T1000 (cell line): ENCODE measurements around the gene FAM167B.
"Not testable (repeated sequence)": the region's sequence is repeated elsewhere in the genome, so short reads cannot be mapped to it uniquely, and the experiment has no call there.

Experiments
- DNase-seq: peaks from one replicate; lab custom pipeline; 2025; ENCODE audit warnings: mixed read lengths; lab: John Stamatoyannopoulos, UW

FAM167B gene

GRCh38 chr1:32263236-32263593 is 16.2 kb downstream of the FAM167B start:
- DNase-seq = not testable (repeated sequence)

DNA sequence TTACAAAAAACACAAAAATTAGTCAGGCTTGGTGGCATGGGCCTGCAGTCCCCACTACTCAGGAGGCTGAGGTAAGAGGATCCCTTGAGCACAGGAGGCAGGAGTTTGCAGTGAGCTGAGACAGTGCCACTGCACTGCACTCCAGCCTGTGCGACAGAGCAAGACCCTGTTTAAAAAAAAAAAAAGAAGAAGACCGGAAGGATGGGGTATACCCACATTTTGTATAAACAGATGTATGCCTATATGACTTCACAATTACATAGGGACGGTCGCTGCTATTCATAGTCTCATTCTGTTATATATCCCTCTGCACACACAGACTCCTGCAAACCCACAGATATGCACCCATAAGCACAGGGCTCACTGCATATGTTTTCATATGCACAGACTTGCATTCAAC is 16.7 kb downstream of the FAM167B start:
- DNase-seq = no peak

- DNase-seq = no peak
These were observed 18.8 kb downstream of the FAM167B start for GRCh38 chr1:32265846-32266245.

DNA sequence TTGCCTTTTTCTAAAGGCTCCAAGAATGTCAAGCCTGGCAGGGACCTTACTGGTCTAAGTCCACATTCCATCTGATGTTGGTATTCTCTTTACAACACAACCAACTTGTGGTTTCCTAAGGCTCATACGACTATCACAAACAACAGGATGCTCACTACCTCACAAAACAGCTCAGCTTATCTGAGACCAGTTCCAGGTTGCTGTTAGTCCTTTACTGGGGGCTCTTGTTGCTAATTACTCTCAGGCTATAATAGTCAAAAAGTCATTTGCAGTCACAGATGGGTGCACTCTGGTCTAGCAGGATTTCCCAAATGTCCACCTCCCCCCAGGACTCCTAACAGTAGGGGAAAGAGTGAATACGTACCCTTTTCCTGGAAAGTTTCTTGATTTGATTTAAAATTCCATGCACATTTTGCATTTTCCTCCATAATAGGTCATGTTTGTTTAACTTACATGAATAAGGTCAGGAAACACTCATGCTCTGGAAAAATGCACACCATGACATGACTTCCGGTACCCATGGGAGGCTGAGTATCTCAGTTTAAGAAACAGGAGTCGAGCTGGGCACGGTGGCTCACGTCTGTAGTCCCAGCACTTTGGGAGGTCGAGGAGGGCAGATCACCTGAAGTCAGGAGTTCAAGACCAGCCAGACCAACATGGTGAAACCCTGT is 20.0 kb downstream of the FAM167B start:
- DNase-seq = no peak

GRCh38 chr1:32269744-32270143 is 22.7 kb downstream of the FAM167B start:
- DNase-seq = no peak

GRCh38 chr1:32272557-32273390 is 25.8 kb downstream of the FAM167B start:
- DNase-seq = no peak

DNA sequence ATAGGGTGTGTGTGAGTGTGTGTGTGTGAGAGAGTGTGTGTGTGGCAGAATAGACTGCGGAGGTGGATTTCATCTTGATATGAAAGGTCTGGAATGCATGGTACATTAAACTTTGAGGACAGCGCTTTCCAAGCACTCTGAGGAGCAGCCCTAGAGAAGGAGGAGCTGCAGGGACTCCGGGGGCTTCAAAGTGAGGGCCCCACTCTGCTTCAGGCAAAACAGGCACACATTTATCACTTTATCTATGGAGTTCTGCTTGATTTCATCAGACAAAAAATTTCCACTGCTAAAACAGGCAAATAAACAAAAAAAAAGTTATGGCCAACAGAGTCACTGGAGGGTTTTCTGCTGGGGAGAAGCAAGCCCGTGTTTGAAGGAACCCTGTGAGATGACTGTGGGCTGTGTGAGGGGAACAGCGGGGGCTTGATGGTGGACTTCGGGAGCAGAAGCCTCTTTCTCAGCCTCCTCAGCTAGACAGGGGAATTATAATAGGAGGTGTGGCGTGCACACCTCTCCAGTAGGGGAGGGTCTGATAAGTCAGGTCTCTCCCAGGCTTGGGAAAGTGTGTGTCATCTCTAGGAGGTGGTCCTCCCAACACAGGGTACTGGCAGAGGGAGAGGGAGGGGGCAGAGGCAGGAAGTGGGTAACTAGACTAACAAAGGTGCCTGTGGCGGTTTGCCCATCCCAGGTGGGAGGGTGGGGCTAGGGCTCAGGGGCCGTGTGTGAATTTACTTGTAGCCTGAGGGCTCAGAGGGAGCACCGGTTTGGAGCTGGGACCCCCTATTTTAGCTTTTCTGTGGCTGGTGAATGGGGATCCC is 26.6 kb downstream of the FAM167B start:
- DNase-seq = no peak

GRCh38 chr1:32274646-32275340 is 27.8 kb downstream of the FAM167B start:
- no peak for DNase-seq

GRCh38 chr1:32275424-32275823 is 28.4 kb downstream of the FAM167B start:
- DNase-seq = no peak

GRCh38 chr1:32276032-32276782 is 29.2 kb downstream of the FAM167B start:
- no peak for DNase-seq

GRCh38 chr1:32284777-32285176 is 37.8 kb downstream of the FAM167B start:
- not testable (repeated sequence) for DNase-seq

GRCh38 chr1:32285658-32286057 is 38.6 kb downstream of the FAM167B start:
- no peak for DNase-seq

DNA sequence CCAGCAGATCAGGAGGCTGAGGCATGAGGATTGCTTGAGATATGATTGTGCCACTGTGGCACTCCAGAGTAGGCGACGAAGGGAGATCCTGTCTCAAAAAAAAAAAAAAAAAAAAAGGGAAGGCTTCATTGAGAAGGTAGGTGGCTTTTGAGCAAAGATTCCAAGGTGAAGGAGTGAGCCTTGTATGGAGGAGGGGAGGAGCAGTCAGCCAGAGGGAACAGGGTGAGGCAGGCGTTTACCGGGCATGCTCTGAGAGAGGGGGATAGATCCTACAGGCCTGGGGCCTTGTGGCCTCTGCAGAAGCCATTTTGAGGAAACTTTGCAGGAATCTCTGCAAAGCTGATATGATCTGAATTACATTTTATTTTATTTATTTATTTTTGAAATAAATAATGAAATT is 39.7 kb downstream of the FAM167B start:
- DNase-seq = no peak

DNA sequence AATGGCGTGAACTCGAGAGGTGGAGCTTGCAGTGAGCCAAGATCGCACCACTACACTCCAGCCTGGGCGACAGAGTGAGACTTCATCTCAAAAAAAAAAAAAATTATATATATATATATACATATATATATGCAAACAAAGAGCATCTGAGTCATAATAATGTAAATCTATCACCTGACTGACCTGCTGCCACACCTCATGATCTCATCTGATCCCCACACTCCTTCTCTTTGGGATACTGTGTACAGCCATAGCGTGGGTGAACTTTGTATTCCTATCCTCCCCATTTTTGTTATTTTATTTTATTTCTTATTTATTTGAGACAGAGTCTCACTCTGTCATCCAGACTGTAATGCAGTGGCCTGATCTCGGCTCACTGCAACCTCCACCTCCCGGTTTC is 42.2 kb downstream of the FAM167B start:
- DNase-seq = no peak

DNA sequence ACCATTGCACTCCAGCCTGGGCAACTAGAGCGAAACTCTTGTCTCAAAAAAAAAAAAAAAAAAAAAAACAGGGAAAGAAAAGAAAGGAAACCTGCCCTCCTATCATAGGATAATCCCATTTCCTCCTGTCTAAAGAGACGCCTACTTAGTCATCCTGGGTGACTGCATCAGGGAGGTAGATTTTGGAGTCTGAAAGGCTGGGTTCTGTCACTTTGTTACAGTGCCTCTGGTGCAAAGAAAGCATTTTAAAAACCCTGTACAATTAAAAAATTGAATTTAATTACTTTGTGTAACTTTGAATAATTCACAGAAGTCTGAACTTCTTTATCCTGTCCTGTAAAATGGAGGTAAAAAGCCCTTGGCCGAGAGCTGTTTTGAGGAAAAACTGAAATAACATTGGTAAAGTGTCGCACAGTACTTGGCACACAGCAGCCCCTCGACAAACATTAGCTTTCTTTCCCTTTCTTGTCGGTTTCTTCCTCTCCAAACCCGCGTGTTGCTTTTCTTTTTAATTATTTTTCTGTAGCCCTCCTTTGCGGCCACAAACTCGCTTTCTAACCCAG is 44.2 kb downstream of the FAM167B start:
- no peak for DNase-seq

- DNase-seq = peak; percentile 92
These were observed 44.9 kb downstream of the FAM167B start, which contains the start of gene HDAC1 for GRCh38 chr1:32291708-32292538. Gene HDAC1 (plus strand): TSS chr1:32292083. CDS start chr1:32292170, 87 bp downstream.

DNA sequence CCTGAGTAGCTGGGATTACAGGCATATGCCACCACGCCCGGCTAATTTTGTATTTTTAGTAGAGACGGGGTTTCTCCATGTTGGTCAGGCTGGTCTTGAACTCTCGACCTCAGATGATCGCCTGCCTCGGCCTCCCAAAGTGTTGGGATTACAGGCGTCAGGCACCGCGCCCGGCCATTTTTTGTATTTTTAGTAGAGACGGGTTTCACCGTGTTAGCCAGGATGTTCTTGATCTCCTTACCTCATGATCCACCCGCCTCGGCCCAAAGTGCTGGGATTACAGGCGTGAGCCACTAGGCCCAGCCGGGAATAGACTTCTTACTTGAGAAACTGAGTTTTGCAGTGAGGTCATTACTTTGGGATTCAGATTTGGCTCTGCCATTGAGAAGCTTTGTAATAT is 51.2 kb downstream of the FAM167B start:
- not testable (repeated sequence) for DNase-seq
